ENCODE data around the gene CACNA1E. TPM values are rescaled to one million over a fixed set of nuclear protein-coding genes. Genes with fewer than 3 reads are reported as not detected.

CACNA1E gene
- total and polyA plus RNA-seq, 2 experiments from 2014 or later: 1.1 to 1.7 TPM

DNA sequence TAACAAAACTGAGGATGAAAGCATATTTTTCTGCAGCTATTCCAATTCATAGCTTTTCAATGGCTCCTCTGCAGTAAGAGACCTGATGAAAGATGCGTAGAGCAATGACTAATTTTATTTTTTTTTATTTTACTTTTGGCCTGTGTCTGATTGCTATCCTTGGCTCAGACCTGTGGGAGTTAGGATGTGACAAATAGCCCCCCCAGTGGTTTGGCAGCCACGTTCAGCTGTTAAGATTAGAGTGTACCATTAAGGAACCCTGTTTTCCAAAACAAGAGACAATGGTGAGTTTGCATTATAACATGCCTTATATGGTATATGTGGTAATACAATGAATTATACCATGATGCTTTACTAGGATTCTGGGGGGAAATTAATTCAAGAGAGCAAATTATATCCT lies 264.7 kb downstream of the CACNA1E start:
- Histone ChIP-seq H3K4me1 (ENCODE audit: insufficient read depth) (peaks cover 4% of the 10 kb centered on the region), H2AFZ (no peak overlapping the region), H4K20me1 (ENCODE audit: insufficient read depth, poor library complexity, severe bottlenecking) (no peaks in the 10 kb centered on the region), H3K36me3 (replicated peaks; ENCODE audit: insufficient read depth, low read depth) (no peaks in the 10 kb centered on the region), H3K9me2 (replicated peaks; ENCODE audit: insufficient read depth) (no peaks in the 10 kb centered on the region), H3K4me3 (no peak overlapping the region), H3K4me2 (no peak overlapping the region), H3K79me2 (no peaks in the 10 kb centered on the region), H3K9me3 (ENCODE audit: low read depth) (no peaks in the 10 kb centered on the region), H3K27me3 (no peaks in the 10 kb centered on the region), H3K27ac (no peak overlapping the region)
- 86% methylated on average over 2 of the region's 2 CpGs for WGBS (ENCODE audit: low lambda C conversion rate, missing lambda C conversion rate)
- no peak for DNase-seq (ENCODE audit: low spot score)
- TF ChIP-seq, protein P1, sequence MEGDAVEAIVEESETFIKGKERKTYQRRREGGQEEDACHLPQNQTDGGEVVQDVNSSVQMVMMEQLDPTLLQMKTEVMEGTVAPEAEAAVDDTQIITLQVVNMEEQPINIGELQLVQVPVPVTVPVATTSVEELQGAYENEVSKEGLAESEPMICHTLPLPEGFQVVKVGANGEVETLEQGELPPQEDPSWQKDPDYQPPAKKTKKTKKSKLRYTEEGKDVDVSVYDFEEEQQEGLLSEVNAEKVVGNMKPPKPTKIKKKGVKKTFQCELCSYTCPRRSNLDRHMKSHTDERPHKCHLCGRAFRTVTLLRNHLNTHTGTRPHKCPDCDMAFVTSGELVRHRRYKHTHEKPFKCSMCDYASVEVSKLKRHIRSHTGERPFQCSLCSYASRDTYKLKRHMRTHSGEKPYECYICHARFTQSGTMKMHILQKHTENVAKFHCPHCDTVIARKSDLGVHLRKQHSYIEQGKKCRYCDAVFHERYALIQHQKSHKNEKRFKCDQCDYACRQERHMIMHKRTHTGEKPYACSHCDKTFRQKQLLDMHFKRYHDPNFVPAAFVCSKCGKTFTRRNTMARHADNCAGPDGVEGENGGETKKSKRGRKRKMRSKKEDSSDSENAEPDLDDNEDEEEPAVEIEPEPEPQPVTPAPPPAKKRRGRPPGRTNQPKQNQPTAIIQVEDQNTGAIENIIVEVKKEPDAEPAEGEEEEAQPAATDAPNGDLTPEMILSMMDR (IDR thresholded peaks at IDR 0.05; ENCODE audit: poor library complexity): no peak
- no peak for TF ChIP-seq EZH2phosphoT487 (IDR thresholded peaks at IDR 0.05; ENCODE audit: low read depth, severe bottlenecking, unreplicated experiment)
- no peak for TF ChIP-seq EZH2 (IDR thresholded peaks at IDR 0.05; ENCODE audit: borderline replicate concordance)

DNA sequence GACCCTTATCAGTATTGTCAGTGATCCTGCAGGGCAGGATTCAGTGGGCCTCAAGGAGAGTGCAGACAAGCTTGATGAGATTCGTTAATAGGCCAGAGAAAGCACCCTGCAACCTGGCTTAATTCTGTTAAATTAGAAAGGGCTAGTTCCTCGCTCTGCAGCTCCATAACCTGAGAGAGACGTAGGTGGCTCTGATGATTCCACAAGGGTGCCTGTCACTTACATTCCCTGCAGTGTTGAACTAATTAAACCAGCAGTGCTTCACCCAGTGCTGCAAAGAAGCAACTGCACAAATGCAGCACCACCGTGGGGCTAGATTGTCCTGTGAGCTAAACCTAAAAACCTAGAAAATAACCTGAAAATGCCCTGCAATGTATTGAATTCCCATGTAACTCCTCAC lies 270.8 kb downstream of the CACNA1E start:
- no peaks in the 10 kb centered on the region for H4K20me1 ChIP-seq (ENCODE audit: insufficient read depth, poor library complexity, severe bottlenecking)
- no peak for DNase-seq (ENCODE audit: low spot score)
- H3K4me2 ChIP-seq: no peak overlapping the region

DNA sequence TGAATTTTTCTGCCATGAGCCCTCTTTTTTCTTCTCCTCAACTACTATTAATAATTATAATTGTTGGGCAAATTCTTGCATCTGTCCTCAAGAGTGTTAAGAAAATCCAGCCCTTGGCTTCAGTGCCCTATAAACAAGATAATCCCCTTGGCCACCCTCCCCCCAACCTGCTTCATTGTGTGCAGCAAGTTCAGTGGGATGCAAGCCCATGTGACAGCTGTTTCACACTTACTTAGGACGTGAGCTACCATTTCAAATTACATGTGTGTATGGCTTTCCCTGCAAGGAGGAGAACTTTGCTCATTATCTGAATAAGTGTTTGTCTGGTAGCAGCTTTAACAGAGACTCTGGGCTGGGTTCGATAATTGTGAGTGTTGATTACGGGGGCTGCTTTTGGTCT lies 276.2 kb downstream of the CACNA1E start:
- Histone ChIP-seq H3K36me3 (replicated peaks; ENCODE audit: insufficient read depth, low read depth) (no peaks in the 10 kb centered on the region), H3K4me2 (no peak overlapping the region), H3K4me3 (no peak overlapping the region), H3K9me2 (replicated peaks; ENCODE audit: insufficient read depth) (no peaks in the 10 kb centered on the region), H3K4me1 (ENCODE audit: insufficient read depth) (no peaks in the 10 kb centered on the region), H3K27me3 (no peaks in the 10 kb centered on the region), H3K79me2 (no peaks in the 10 kb centered on the region), H4K20me1 (ENCODE audit: insufficient read depth, poor library complexity, severe bottlenecking) (no peaks in the 10 kb centered on the region), H3K9me3 (ENCODE audit: low read depth) (no peaks in the 10 kb centered on the region), H2AFZ (no peak overlapping the region), H3K27ac (no peak overlapping the region)
- WGBS (ENCODE audit: low lambda C conversion rate, missing lambda C conversion rate): 75% methylated on average over 3 of the region's 3 CpGs
- no peak for TF ChIP-seq EZH2phosphoT487 (IDR thresholded peaks at IDR 0.05; ENCODE audit: low read depth, severe bottlenecking, unreplicated experiment)
- no peak for TF ChIP-seq EZH2 (IDR thresholded peaks at IDR 0.05; ENCODE audit: borderline replicate concordance)
- TF ChIP-seq, protein P1 (IDR thresholded peaks at IDR 0.05; ENCODE audit: poor library complexity): no peak
- no peak for DNase-seq (ENCODE audit: low spot score)

More for the DNA sequence above, 270.8 kb downstream of the CACNA1E start:
- Histone ChIP-seq H3K9me2 (replicated peaks; ENCODE audit: insufficient read depth) (no peaks in the 10 kb centered on the region), H3K79me2 (no peaks in the 10 kb centered on the region), H2AFZ (no peak overlapping the region), H3K27me3 (no peaks in the 10 kb centered on the region), H3K27ac (no peak overlapping the region), H3K36me3 (replicated peaks; ENCODE audit: insufficient read depth, low read depth) (no peaks in the 10 kb centered on the region), H3K4me3 (no peak overlapping the region), H3K4me1 (ENCODE audit: insufficient read depth) (no peaks in the 10 kb centered on the region), H3K9me3 (ENCODE audit: low read depth) (no peaks in the 10 kb centered on the region)
- TF ChIP-seq EZH2 (IDR thresholded peaks at IDR 0.05; ENCODE audit: borderline replicate concordance): no peak
- TF ChIP-seq, protein P1 (IDR thresholded peaks at IDR 0.05; ENCODE audit: poor library complexity): no peak
- WGBS (ENCODE audit: low lambda C conversion rate, missing lambda C conversion rate): 73% methylated on average over 4 of the region's 4 CpGs

DNA sequence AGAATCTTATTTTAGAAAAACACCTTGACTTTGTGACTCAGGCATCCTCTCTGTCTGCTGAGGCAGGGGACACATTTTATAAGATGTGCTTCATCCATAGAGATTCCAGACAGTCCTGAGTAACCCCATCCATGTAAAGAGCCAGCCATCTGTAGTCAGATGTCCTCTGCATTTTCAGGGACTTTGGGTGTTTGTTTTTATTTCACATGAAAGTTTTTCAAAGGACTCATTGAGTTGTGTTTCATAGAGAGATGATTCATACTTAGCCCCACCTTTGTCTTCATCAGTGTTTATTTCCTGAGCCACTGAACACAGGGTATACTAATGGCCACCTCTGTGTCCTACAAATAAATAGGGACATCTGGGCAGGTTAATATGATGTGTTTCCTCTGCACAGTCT lies 280.4 kb downstream of the CACNA1E start:
- TF ChIP-seq EZH2 (IDR thresholded peaks at IDR 0.05; ENCODE audit: borderline replicate concordance) (no peak), EZH2phosphoT487 (IDR thresholded peaks at IDR 0.05; ENCODE audit: low read depth, severe bottlenecking, unreplicated experiment) (no peak)
- TF ChIP-seq, protein P1 (IDR thresholded peaks at IDR 0.05; ENCODE audit: poor library complexity): no peak

More for the DNA sequence above, 280.4 kb downstream of the CACNA1E start:
- Histone ChIP-seq H3K79me2 (no peaks in the 10 kb centered on the region), H3K4me3 (no peak overlapping the region), H3K27me3 (no peaks in the 10 kb centered on the region), H3K9me2 (replicated peaks; ENCODE audit: insufficient read depth) (no peaks in the 10 kb centered on the region), H3K9me3 (ENCODE audit: low read depth) (no peaks in the 10 kb centered on the region), H3K36me3 (replicated peaks; ENCODE audit: insufficient read depth, low read depth) (no peaks in the 10 kb centered on the region), H2AFZ (no peak overlapping the region), H4K20me1 (ENCODE audit: insufficient read depth, poor library complexity, severe bottlenecking) (no peaks in the 10 kb centered on the region), H3K27ac (no peak overlapping the region), H3K4me1 (ENCODE audit: insufficient read depth) (no peaks in the 10 kb centered on the region), H3K4me2 (no peak overlapping the region)
- DNase-seq (ENCODE audit: low spot score): no peak

All from hepatocyte (in vitro differentiated cells).